GM19324 (cell line): ENCODE measurements around the gene METTL9.
A peak's percentile ranks its signal among the peaks of the same experiment; 100 is the strongest.
"Not testable (repeated sequence)": the region's sequence is repeated elsewhere in the genome, so short reads cannot be mapped to it uniquely, and the experiment has no call there.

Experiments used
- ATAC-seq: cut with Tn5 transposase; IDR thresholded peaks from one replicate; pipeline ENCODE4 v1.9.1; 2021; ENCODE audit warnings: mild to moderate bottlenecking, moderate library complexity; ENCODE audit not compliant: unreplicated experiment, low FRiP score

METTL9 gene

GRCh38 chr16:21631376-21631775 is 32.0 kb downstream of the METTL9 start:
- ATAC-seq = not testable (repeated sequence)

GRCh38 chr16:21631951-21632575 is 32.7 kb downstream of the METTL9 start:
- not testable (repeated sequence) for ATAC-seq

- no peak for ATAC-seq
Measured at GRCh38 chr16:21634216-21634615, 34.8 kb downstream of the METTL9 start.

GRCh38 chr16:21635694-21636093 is 36.3 kb downstream of the METTL9 start:
- not testable (repeated sequence) for ATAC-seq

- no peak for ATAC-seq
Measured at GRCh38 chr16:21637032-21637968, 37.9 kb downstream of the METTL9 start.

GRCh38 chr16:21638573-21638975 is 39.2 kb downstream of the METTL9 start:
- ATAC-seq = no peak

- no peak for ATAC-seq
Measured at GRCh38 chr16:21639493-21639892, 40.1 kb downstream of the METTL9 start.

GRCh38 chr16:21641916-21642315 is 42.5 kb downstream of the METTL9 start:
- no peak for ATAC-seq

GRCh38 chr16:21642861-21643260 is 43.5 kb downstream of the METTL9 start:
- ATAC-seq = no peak

GRCh38 chr16:21643785-21644184 is 44.4 kb downstream of the METTL9 start:
- no peak for ATAC-seq

- no peak for ATAC-seq
Measured at GRCh38 chr16:21644674-21645073, 45.3 kb downstream of the METTL9 start.

- ATAC-seq = no peak
Measured at GRCh38 chr16:21645261-21645721, 45.9 kb downstream of the METTL9 start.

- ATAC-seq = no peak
Measured at GRCh38 chr16:21646091-21646490, 46.7 kb downstream of the METTL9 start.

GRCh38 chr16:21646721-21647561 is 47.6 kb downstream of the METTL9 start:
- ATAC-seq = peak; percentile 93

- ATAC-seq = peak; percentile 4
Measured at GRCh38 chr16:21647562-21648164, 48.3 kb downstream of the METTL9 start.

- not testable (repeated sequence) for ATAC-seq
Measured at GRCh38 chr16:21649826-21650406, 50.5 kb downstream of the METTL9 start.

GRCh38 chr16:21650521-21650920 is 51.1 kb downstream of the METTL9 start:
- ATAC-seq = no peak

GRCh38 chr16:21651515-21651914 is 52.1 kb downstream of the METTL9 start:
- no peak for ATAC-seq

- ATAC-seq = no peak
Measured at GRCh38 chr16:21652453-21652852, 53.1 kb downstream of the METTL9 start, which contains the start of gene IGSF6. Gene IGSF6 (minus strand): TSS chr16:21652608. CDS start chr16:21652598, 10 bp downstream.

GRCh38 chr16:21653571-21653970 is 54.2 kb downstream of the METTL9 start:
- no peak for ATAC-seq
